NCI-H1105 treated with DMSO at 0.1 percent for 48 hours (cell line): ENCODE measurements around the gene SP7.
"Not testable (repeated sequence)": the region's sequence is repeated elsewhere in the genome, so short reads cannot be mapped to it uniquely, and the experiment has no call there.

Experiments used
- DNase-seq: peaks from one replicate; lab custom pipeline; 2025; lab: John Stamatoyannopoulos, UW

The SP7 gene

GRCh38 chr12:53320352-53321195, 15.6 kb downstream of the SP7 start:
- no peak for DNase-seq

- DNase-seq: no peak
These were observed 22.2 kb downstream of the SP7 start for GRCh38 chr12:53313996-53314395.

GRCh38 chr12:53308276-53308675, 27.9 kb downstream of the SP7 start:
- no peak for DNase-seq

- no peak for DNase-seq
These were observed 29.3 kb downstream of the SP7 start for GRCh38 chr12:53306826-53307225.

GRCh38 chr12:53302903-53303302, 33.3 kb downstream of the SP7 start:
- DNase-seq: no peak

GRCh38 chr12:53300187-53300586, 36.0 kb downstream of the SP7 start:
- no peak for DNase-seq

- DNase-seq: peak; percentile 75
These were observed 36.5 kb downstream of the SP7 start, which contains the start of gene MYG1 for GRCh38 chr12:53299454-53300180. TSS of gene MYG1 (plus strand) at chr12:53299695. CDS start at chr12:53299738, 43 bp downstream.

- DNase-seq: no peak
These were observed 37.1 kb downstream of the SP7 start for GRCh38 chr12:53299101-53299453.

- DNase-seq: no peak
These were observed 38.0 kb downstream of the SP7 start for GRCh38 chr12:53298164-53298563.

GRCh38 chr12:53297106-53297505, 39.0 kb downstream of the SP7 start:
- DNase-seq: not testable (repeated sequence)

- no peak for DNase-seq
These were observed 40.3 kb downstream of the SP7 start for GRCh38 chr12:53295891-53296219.

GRCh38 chr12:53295070-53295890, 40.9 kb downstream of the SP7 start, which contains the start of gene PFDN5:
TSS of gene PFDN5 (plus strand) at chr12:53295542. CDS start at chr12:53295568, 26 bp downstream.
- peak; percentile 79 for DNase-seq

- peak; percentile 77 for DNase-seq
These were observed 43.7 kb downstream of the SP7 start for GRCh38 chr12:53292426-53292825.

GRCh38 chr12:53290661-53291060, 45.5 kb downstream of the SP7 start:
- DNase-seq: no peak

- no peak for DNase-seq
These were observed 46.3 kb downstream of the SP7 start for GRCh38 chr12:53289891-53290290.

- no peak for DNase-seq
These were observed 47.8 kb downstream of the SP7 start for GRCh38 chr12:53288322-53288721.

- peak; percentile 11 for DNase-seq
These were observed 48.4 kb downstream of the SP7 start for GRCh38 chr12:53287741-53288216.

- DNase-seq: no peak
These were observed 49.7 kb downstream of the SP7 start for GRCh38 chr12:53286448-53286847.

GRCh38 chr12:53279888-53280498, 56.2 kb downstream of the SP7 start:
- DNase-seq: no peak

GRCh38 chr12:53279283-53279869, 56.8 kb downstream of the SP7 start:
- no peak for DNase-seq

GRCh38 chr12:53277981-53278380, 58.2 kb downstream of the SP7 start:
- DNase-seq: no peak
